Right lobe of liver (tissue), 6 donors: Measurements from ENCODE around the gene FRMD4A. TPM values are rescaled to one million over a fixed set of nuclear protein-coding genes. Genes with fewer than 3 reads are reported as not detected.

Experiments used
- ATAC-seq, 4 donors: fragments of 200-7000 bp; cut with Tn5 transposase; one replicate each; pipeline ENCODE4 v1.9.1; 2020; ENCODE audit warnings: mild to moderate bottlenecking in 4 of 4, moderate library complexity in 4 of 4
- DNase-seq, 3 donors: peaks; one replicate each; pipeline ENCODE4 v3.0.0-alpha.2; 2020
- H3K27ac ChIP-seq, 3 donors: fragments of 200-600 bp; one replicate each; pipeline ENCODE4 v1.8.0; 2022
- H3K27me3 ChIP-seq, 2 donors: fragments of 200-600 bp; one replicate each; pipeline ENCODE4 v1.8.0; 2022
- H3K36me3 ChIP-seq, 4 donors: fragments of 200-600 bp; sonication (generic) in 1 of 4; one replicate each; pipeline versions ENCODE4 v1.5.1 to v1.8.0; 2017 to 2022; ENCODE audit warnings: control low read depth in 1 of 4
- H3K4me1 ChIP-seq, 4 donors: fragments of 200-600 bp; sonication (generic) in 1 of 4; one replicate each; pipeline versions ENCODE4 v1.5.1 to v1.8.0; 2017 to 2022; ENCODE audit warnings: control low read depth in 1 of 4
- H3K4me3 ChIP-seq, 3 donors: fragments of 200-600 bp; one replicate each; pipeline ENCODE4 v1.8.0; 2022
- H3K9me3 ChIP-seq, 4 donors: fragments of 200-600 bp; sonication (generic) in 1 of 4; one replicate each; pipeline versions ENCODE4 v1.5.1 to v1.8.0; 2017 to 2022; ENCODE audit warnings: control low read depth in 1 of 4
- POLR2A ChIP-seq: fragments of 450-650 bp; IDR thresholded peaks from one replicate; pipeline ENCODE4 v1.6.1; 2017; ENCODE audit warnings: antibody characterized with exemption, mild to moderate bottlenecking
- WGBS: methylation state at CpG from one replicate; pipeline ENCODE4 v1.1.6; 2018; ENCODE audit warnings: low coverage, low lambda C conversion rate; ENCODE audit not compliant: insufficient coverage; ENCODE audit errors: missing lambda C conversion rate; 5-methylcytosine and 5-hydroxymethylcytosine counted together
- intact Hi-C, 2 donors: fragments of 100-400 bp; cut with DNase I; formaldehyde crosslinking; loops; one replicate each; pipeline versions ENCODE4 v1.11.2 to v1.14.1; 2022
- total RNA-seq, 6 experiments: library from RNA; depleted of rRNA in 2 of 6; stranded (reverse); fragments of >200 nt in 2 of 6; fragmentation: NEBNext Ultra II Directional in 3 of 6; extraction: Animal tissue kit (Norgen Biotek cat#: 25700) in 3 of 6; gene quantifications; one replicate each; pipeline versions ENCODE4 v1.1.0 to v1.2.4, GENCODE V29; 2016 to 2023
- TF ChIP-seq, protein P1 (sequence below), 4 donors: fragments of 200-600 bp in 3 of 4; fragments of 450-650 bp in 1 of 4; IDR thresholded peaks; one replicate each; pipeline versions ENCODE4 v1.5.1 to v1.8.0; 2016 to 2022; ENCODE audit warnings: antibody characterized with exemption in 4 of 4, mild to moderate bottlenecking in 2 of 4
- donor health status: DM: no; HTN: yes; CAD: no.
- donor health status: DM: no; HTN: no; CAD: no.
- donor health status: DM: no; HTN: no; CAD: no.
- donor health status: DM: no; HTN: yes; CAD: no.
- donor health status: DM: no; HTN: yes; CAD: no.

FRMD4A gene
- total RNA-seq, 6 experiments from 2014 or later, result 8.4 to 22.8 (median 13.3) TPM

DNA sequence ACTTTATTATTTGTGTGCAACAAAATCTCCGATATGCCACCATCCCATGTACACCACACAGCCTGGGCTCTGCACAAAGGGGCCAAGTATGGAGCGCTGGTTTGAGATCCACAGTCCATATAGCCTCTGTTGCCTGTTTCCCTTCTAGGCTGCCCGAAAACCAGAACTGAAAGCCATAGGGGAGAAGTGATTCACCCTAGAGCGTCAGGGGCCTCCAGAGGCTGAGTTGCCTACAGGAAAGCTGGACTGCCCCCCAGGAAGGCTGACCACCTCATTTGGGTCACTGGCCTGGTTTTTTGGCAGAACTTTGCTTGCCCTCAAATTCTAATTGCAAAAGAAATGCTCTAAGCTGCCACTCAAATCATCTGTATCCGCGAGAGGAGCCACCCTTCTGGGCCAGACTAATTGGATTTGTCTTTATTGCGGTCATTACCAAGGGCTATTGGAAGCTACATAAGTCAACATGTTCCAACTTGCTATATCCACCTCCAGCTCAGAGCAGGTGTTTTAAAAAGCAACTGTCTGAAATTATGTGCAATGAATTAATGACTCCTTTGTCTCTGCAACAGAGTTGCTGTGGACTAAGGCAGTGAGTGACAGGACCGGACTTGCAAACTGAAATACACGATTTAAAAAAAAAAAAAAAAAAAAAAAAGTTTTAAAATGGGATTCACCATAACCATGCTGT lies 28.3 kb upstream of the FRMD4A start:
- H3K9me3 ChIP-seq, result no peaks in the 10 kb centered on the region
- WGBS, result 58% methylated on average over 6 of the region's 9 CpGs
- TF ChIP-seq, protein P1, sequence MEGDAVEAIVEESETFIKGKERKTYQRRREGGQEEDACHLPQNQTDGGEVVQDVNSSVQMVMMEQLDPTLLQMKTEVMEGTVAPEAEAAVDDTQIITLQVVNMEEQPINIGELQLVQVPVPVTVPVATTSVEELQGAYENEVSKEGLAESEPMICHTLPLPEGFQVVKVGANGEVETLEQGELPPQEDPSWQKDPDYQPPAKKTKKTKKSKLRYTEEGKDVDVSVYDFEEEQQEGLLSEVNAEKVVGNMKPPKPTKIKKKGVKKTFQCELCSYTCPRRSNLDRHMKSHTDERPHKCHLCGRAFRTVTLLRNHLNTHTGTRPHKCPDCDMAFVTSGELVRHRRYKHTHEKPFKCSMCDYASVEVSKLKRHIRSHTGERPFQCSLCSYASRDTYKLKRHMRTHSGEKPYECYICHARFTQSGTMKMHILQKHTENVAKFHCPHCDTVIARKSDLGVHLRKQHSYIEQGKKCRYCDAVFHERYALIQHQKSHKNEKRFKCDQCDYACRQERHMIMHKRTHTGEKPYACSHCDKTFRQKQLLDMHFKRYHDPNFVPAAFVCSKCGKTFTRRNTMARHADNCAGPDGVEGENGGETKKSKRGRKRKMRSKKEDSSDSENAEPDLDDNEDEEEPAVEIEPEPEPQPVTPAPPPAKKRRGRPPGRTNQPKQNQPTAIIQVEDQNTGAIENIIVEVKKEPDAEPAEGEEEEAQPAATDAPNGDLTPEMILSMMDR (IDR thresholded peaks at IDR 0.05), result no peak
- no peak for TF ChIP-seq POLR2A
- DNase-seq, result no peak
- peak in 2 of 4 donors; percentile 17 to 30 for ATAC-seq
- no peak overlapping the region for H3K27ac ChIP-seq
- no peaks in the 10 kb centered on the region for H3K4me1 ChIP-seq
- no peaks in the 10 kb centered on the region for H3K27me3 ChIP-seq
- H3K4me3 ChIP-seq, result no peak overlapping the region
- intact Hi-C loops, result no loop called here
- no peaks in the 10 kb centered on the region for H3K36me3 ChIP-seq

DNA sequence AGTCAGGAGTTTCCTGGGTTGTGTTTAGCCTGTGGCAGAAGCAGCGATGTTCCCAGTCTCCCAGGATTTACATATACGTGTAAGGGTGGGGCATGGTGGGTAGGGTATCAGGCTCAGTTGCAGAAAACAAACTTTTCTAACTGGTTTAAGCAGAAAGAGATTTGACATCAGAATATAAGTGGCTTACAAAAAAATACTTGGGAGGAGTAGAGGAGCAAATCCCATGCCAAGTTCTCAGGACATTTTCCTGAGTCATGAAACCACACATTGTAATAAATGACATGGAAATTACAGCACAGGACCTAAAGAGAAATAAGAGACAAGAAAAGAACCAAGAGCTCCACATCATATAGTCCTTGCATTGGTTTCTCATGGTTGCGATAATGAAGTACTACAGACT lies 26.2 kb upstream of the FRMD4A start:
- no peaks in the 10 kb centered on the region for H3K27me3 ChIP-seq
- intact Hi-C loops, result no loop called here
- TF ChIP-seq, protein P1 (IDR thresholded peaks at IDR 0.05), result no peak
- TF ChIP-seq POLR2A, result no peak
- 76% methylated on average over 2 of the region's 3 CpGs for WGBS
- no peak overlapping the region for H3K4me3 ChIP-seq
- H3K27ac ChIP-seq, result no peak overlapping the region
- DNase-seq (no peak), ATAC-seq (no peak)
- H3K36me3 ChIP-seq, result no peaks in the 10 kb centered on the region
- H3K4me1 ChIP-seq, result no peaks in the 10 kb centered on the region
- H3K9me3 ChIP-seq, result no peaks in the 10 kb centered on the region

DNA sequence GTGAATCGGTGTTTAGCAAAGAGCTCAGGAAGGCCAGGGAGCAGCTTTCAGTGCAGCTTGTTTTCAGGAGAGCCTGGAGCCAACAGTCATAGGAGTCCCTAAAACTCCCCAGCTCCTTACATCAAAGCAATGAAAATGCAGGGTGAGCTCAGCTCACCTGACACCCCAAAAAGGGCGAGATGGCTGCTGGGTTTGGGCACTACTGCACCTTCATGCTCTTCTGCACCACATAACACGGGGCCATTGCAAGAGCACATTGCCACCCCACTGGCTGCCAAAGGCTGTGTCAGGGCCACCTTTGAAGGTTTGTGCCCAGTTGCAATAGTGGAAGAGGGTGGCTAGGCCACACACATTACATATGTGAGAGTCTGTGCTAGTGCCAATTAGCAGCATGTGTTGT lies 25.0 kb upstream of the FRMD4A start:
- Histone ChIP-seq H3K9me3 (no peaks in the 10 kb centered on the region), H3K4me3 (no peak overlapping the region), H3K27me3 (no peaks in the 10 kb centered on the region), H3K4me1 (no peaks in the 10 kb centered on the region), H3K36me3 (no peaks in the 10 kb centered on the region), H3K27ac (no peak overlapping the region)
- no peak for TF ChIP-seq POLR2A
- TF ChIP-seq, protein P1 (IDR thresholded peaks at IDR 0.05), result no peak
- 60% methylated on average over 1 of the region's 3 CpGs for WGBS
- DNase-seq (no peak), ATAC-seq (no peak)
- intact Hi-C loops, result no loop called here

DNA sequence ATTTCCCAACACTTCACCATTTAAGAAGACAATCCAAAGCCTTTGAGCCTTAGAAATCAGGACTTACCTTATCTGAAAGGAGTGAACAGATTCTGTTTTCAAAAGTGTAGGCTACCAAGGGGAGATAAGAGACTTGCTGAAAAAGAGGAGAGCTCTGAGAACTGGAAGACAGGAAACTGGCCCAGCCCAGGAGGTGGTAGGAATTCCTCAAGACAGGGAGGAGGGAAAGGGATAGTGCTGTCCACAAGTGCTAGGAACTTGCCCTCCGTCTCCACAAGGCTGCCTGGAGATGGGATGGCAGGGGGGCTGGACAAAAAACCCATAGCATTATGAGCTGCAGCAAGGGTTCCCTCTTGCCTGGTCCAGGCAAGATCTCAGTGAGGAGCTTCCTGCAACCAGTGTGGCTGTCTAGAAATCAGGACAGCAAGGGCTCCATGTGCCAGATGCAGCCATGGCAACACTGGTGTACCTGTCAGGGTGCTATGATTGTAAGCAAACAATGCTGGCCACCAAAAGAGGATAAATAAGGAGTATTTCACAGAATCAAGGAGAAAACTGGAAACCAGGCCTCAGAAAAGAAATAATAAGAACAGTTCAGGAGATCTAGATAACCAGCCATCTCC lies 22.7 kb upstream of the FRMD4A start:
- Histone ChIP-seq H3K4me1 (no peaks in the 10 kb centered on the region), H3K4me3 (no peak overlapping the region), H3K9me3 (no peaks in the 10 kb centered on the region), H3K27me3 (no peaks in the 10 kb centered on the region), H3K36me3 (no peaks in the 10 kb centered on the region), H3K27ac (no peak overlapping the region)
- DNase-seq (no peak), ATAC-seq (no peak)
- 45% methylated on average over 1 of the region's 1 CpG for WGBS
- intact Hi-C loops, result no loop called here
- no peak for TF ChIP-seq POLR2A
- TF ChIP-seq, protein P1 (IDR thresholded peaks at IDR 0.05), result no peak
